HepG2 (cell line): ENCODE measurements around the gene NATD1. TPM values are rescaled to one million over a fixed set of nuclear protein-coding genes. Genes with fewer than 3 reads are reported as not detected.

Experiments
- ASH2L ChIP-seq: fragments of 300-600, 200-600 bp; sonication (generic); IDR thresholded peaks from 2 replicates; pipeline ENCODE4 v1.7.0; 2017; ENCODE audit warnings: low read depth, mild to moderate bottlenecking, moderate library complexity, mixed read lengths, low read length; ENCODE audit not compliant: insufficient read length
- ATM ChIP-seq: fragments of 450-650 bp; IDR thresholded peaks from 2 replicates; pipeline ENCODE4 v1.7.1; 2017; ENCODE audit warnings: mild to moderate bottlenecking, borderline replicate concordance
- FOSL2 ChIP-seq: sonication (generic); formaldehyde crosslinking; IDR thresholded peaks from 2 replicates; pipeline ENCODE4 v1.4.0; 2020; ENCODE audit warnings: missing genetic modification reagents
- GATA4 ChIP-seq: sonication (generic); IDR thresholded peaks from 2 replicates; pipeline ENCODE4 v1.6.1; 2016; ENCODE audit warnings: antibody characterized with exemption, low read depth, borderline replicate concordance
- HNF4G ChIP-seq, 2 experiments: sonication (generic) in 1 of 2; formaldehyde crosslinking in 1 of 2; IDR thresholded peaks; 2 replicates each; pipeline versions ENCODE4 v1.4.0 to v1.6.1; 2011 to 2020; ENCODE audit warnings: borderline replicate concordance in 2 of 2, low read depth in 2 of 2, mild to moderate bottlenecking in 2 of 2, low read length in 1 of 2, missing genetic modification reagents in 1 of 2, moderate library complexity in 1 of 2
- HOXA9 ChIP-seq: sonication (generic); formaldehyde crosslinking; IDR thresholded peaks from 2 replicates; pipeline ENCODE4 v1.8.1; 2022; ENCODE audit warnings: missing genetic modification reagents, mild to moderate bottlenecking, moderate library complexity, borderline replicate concordance
- KLF9 ChIP-seq: IDR thresholded peaks from 2 replicates; pipeline ENCODE4 v1.6.1; 2016; ENCODE audit warnings: low read depth
- LRRFIP1 ChIP-seq: sonication (generic); formaldehyde crosslinking; conservative IDR thresholded peaks from 2 replicates; pipeline ENCODE4 v1.4.0; 2020; ENCODE audit warnings: missing genetic modification reagents
- PRDM10 ChIP-seq: sonication (generic); formaldehyde crosslinking; IDR thresholded peaks from 2 replicates; pipeline ENCODE4 v1.4.0; 2020; ENCODE audit warnings: low read depth, missing genetic modification reagents
- STAT5B ChIP-seq: sonication (generic); formaldehyde crosslinking; IDR thresholded peaks from 2 replicates; pipeline ENCODE4 v1.4.0; 2020; ENCODE audit warnings: missing genetic modification reagents
- TEAD3 ChIP-seq: optimal IDR thresholded peaks from 2 replicates; pipeline ENCODE3; 2016; ENCODE audit warnings: borderline replicate concordance
- ZBTB3 ChIP-seq: sonication (generic); formaldehyde crosslinking; IDR thresholded peaks from 2 replicates; pipeline ENCODE4 v1.4.0; 2020; ENCODE audit warnings: low read depth, mild to moderate bottlenecking, moderate library complexity, missing genetic modification reagents, borderline replicate concordance
- ZNF350 ChIP-seq: sonication (generic); formaldehyde crosslinking; IDR thresholded peaks from 2 replicates; pipeline ENCODE4 v1.4.0; 2020; ENCODE audit warnings: mild to moderate bottlenecking, low read depth, missing genetic modification reagents, borderline replicate concordance
- ZNF414 ChIP-seq: sonication (generic); formaldehyde crosslinking; IDR thresholded peaks from 2 replicates; pipeline ENCODE4 v1.5.0; 2020; ENCODE audit warnings: missing genetic modification reagents
- ZNF510 ChIP-seq: sonication (generic); formaldehyde crosslinking; IDR thresholded peaks from 2 replicates; pipeline ENCODE4 v1.4.0; 2020; ENCODE audit warnings: low read depth, mild to moderate bottlenecking, missing genetic modification reagents
- ZNF879 ChIP-seq: sonication (generic); formaldehyde crosslinking; IDR thresholded peaks from 2 replicates; pipeline ENCODE4 v1.8.1; 2023; ENCODE audit warnings: missing genetic modification reagents
- ZSCAN25 ChIP-seq: sonication (generic); formaldehyde crosslinking; IDR thresholded peaks from 2 replicates; pipeline ENCODE4 v1.8.0; 2022; ENCODE audit warnings: mild to moderate bottlenecking, missing genetic modification reagents
- ZXDC ChIP-seq: sonication (generic); formaldehyde crosslinking; IDR thresholded peaks from 2 replicates; pipeline ENCODE4 v1.5.0; 2020; ENCODE audit warnings: mild to moderate bottlenecking, missing genetic modification reagents
- polyA plus RNA-seq, 8 experiments: library from polyadenylated mRNA; depleted of rRNA in 3 of 8; stranded (reverse) in 7 of 8; unstranded in 1 of 8; fragments of >200 nt; fragmentation: Illumina TruSeq in 4 of 8; extraction: Trizol in 4 of 8; gene quantifications; 2 replicates each; pipeline versions ENCODE4 v1.2.1 to v1.2.3, GENCODE V29; 2011 to 2016; ENCODE audit warnings: low read depth in 4 of 8, missing spikeins in 1 of 8, mixed read lengths in 1 of 8; ENCODE audit not compliant: insufficient read depth in 1 of 8
- total RNA-seq, 5 experiments: library from RNA; depleted of rRNA; stranded (reverse); fragments of >200 nt; fragmentation: Illumina TruSeq; extraction: Trizol; gene quantifications; 2 replicates each; pipeline ENCODE4 v1.2.3, GENCODE V29; 2016; ENCODE audit warnings: low read depth in 1 of 5

NATD1 gene
- total and polyA plus RNA-seq, 2 of the 13 experiments (the other 11 are each of a cell fraction or from before 2014, with no cell fraction given): 0.31 to 2.3 TPM

- TF ChIP-seq LRRFIP1 (CRISPR knock-in tag) (no peak), FOSL2 (CRISPR knock-in tag) (peak; percentile 97), ZBTB3 (CRISPR knock-in tag) (no peak), ZSCAN25 (CRISPR knock-in tag) (no peak), ZNF414 (CRISPR knock-in tag) (0 out of 2 replicates have a peak, but pooled peaks have one; percentile 59), ZXDC (no peak), ATM (no peak), STAT5B (0 out of 2 replicates have a peak, but pooled peaks have one; percentile 17), GATA4 (no peak; the same call in 1 of the 2 replicates), HNF4G (IDR thresholded peaks at IDR 0.05; ENCODE audit: borderline replicate concordance, low read depth, low read length) (peak; percentile 26; the same call in 1 of the 2 replicates), HNF4G (CRISPR knock-in tag; IDR thresholded peaks at IDR 0.05; ENCODE audit: borderline replicate concordance, low read depth) (peak; percentile 63; the same call in 1 of the 2 replicates), HOXA9 (no peak), TEAD3 (CRISPR knock-in tag) (peak; percentile 78), ASH2L (peak; percentile 67), ZNF879 (CRISPR knock-in tag) (no peak), PRDM10 (CRISPR knock-in tag) (peak; percentile 40; the same call in 1 of the 2 replicates), KLF9 (CRISPR knock-in tag) (no peak), ZNF350 (CRISPR knock-in tag) (no peak; the same call in 1 of the 2 replicates), ZNF510 (CRISPR knock-in tag) (no peak)
These were observed 33.0 kb upstream of the NATD1 start (continued) for GRCh38 chr17:21286066-21286770.
